ENCODE results near the gene DNM2.

- TF ChIP-seq, protein P1, sequence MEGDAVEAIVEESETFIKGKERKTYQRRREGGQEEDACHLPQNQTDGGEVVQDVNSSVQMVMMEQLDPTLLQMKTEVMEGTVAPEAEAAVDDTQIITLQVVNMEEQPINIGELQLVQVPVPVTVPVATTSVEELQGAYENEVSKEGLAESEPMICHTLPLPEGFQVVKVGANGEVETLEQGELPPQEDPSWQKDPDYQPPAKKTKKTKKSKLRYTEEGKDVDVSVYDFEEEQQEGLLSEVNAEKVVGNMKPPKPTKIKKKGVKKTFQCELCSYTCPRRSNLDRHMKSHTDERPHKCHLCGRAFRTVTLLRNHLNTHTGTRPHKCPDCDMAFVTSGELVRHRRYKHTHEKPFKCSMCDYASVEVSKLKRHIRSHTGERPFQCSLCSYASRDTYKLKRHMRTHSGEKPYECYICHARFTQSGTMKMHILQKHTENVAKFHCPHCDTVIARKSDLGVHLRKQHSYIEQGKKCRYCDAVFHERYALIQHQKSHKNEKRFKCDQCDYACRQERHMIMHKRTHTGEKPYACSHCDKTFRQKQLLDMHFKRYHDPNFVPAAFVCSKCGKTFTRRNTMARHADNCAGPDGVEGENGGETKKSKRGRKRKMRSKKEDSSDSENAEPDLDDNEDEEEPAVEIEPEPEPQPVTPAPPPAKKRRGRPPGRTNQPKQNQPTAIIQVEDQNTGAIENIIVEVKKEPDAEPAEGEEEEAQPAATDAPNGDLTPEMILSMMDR (IDR thresholded peaks at IDR 0.05), result no peak
- TF ChIP-seq POLR2A (IDR thresholded peaks at IDR 0.05), result no peak
Measured at GRCh38 chr19:10679743-10680142, 38.1 kb upstream of the DNM2 start.
